Gastrocnemius medialis (tissue), 4 donors: ENCODE measurements around the gene SCGB3A2. TPM values are rescaled to one million over a fixed set of nuclear protein-coding genes. Genes with fewer than 3 reads are reported as not detected.

Experiments
- ATAC-seq, 2 donors: fragments of 150-250 bp; one replicate each; pipeline ENCODE4 v1.9.1; 2016
- DNase-seq, 2 donors: peaks; one replicate each; pipeline ENCODE4 v3.0.0-alpha.2; 2019
- H3K27ac ChIP-seq, 4 donors: fragments of 200-600 bp; sonication (generic); 1 replicate in 1 of 4; 2 replicates in 3 of 4; pipeline ENCODE4 v1.5.1; 2016 to 2018; ENCODE audit warnings: mild to moderate bottlenecking in 2 of 4, moderate library complexity in 1 of 4
- H3K27me3 ChIP-seq, 3 donors: fragments of 200-600 bp; sonication (generic) in 2 of 3; 1 replicate in 1 of 3; 2 replicates in 2 of 3; pipeline versions ENCODE4 v1.5.1 to v1.6.0; 2016 to 2019; ENCODE audit warnings: mild to moderate bottlenecking in 1 of 3, moderate library complexity in 1 of 3
- H3K36me3 ChIP-seq, 2 donors: fragments of 200-600 bp; sonication (generic) in 1 of 2; one replicate each; pipeline ENCODE4 v1.5.1; 2017 to 2018
- H3K4me1 ChIP-seq, 2 donors: fragments of 200-600 bp; sonication (generic) in 1 of 2; one replicate each; pipeline ENCODE4 v1.5.1; 2016 to 2017; ENCODE audit warnings: mild to moderate bottlenecking in 2 of 2
- H3K4me3 ChIP-seq, 4 donors: fragments of 200-600 bp; sonication (generic) in 3 of 4; 1 replicate in 1 of 4; 2 replicates in 3 of 4; pipeline ENCODE4 v1.5.1; 2016 to 2019; ENCODE audit warnings: mild to moderate bottlenecking in 2 of 4
- H3K9me3 ChIP-seq, 3 donors: fragments of 200-600 bp; sonication (generic) in 2 of 3; 1 replicate in 1 of 3; 2 replicates in 2 of 3; pipeline ENCODE4 v1.5.1; 2016 to 2019
- CTCF ChIP-seq, 5 experiments: fragments of 450-650 bp in 3 of 5; fragments of 200-600 bp in 2 of 5; sonication (generic) in 2 of 5; IDR thresholded peaks in 4 of 5; conservative IDR thresholded peaks in 1 of 5; 1 replicate in 4 of 5; 2 replicates in 1 of 5; pipeline ENCODE4 v1.5.1; 2016 to 2019; ENCODE audit warnings: antibody characterized with exemption in 5 of 5, mild to moderate bottlenecking in 3 of 5, moderate library complexity in 3 of 5
- POLR2A ChIP-seq, 2 donors: fragments of 450-650 bp; IDR thresholded peaks; one replicate each; pipeline ENCODE4 v1.6.1; 2017; ENCODE audit warnings: antibody characterized with exemption in 2 of 2, mild to moderate bottlenecking in 2 of 2, moderate library complexity in 2 of 2
- in situ Hi-C, 4 donors: fragments of 200-750 bp; cut with MboI; loops; one replicate each; pipeline versions ENCODE4 v1.15.0 to v1.8.0; 2017; ENCODE audit warnings: low sequenced_read_pairs in 4 of 4
- intact Hi-C: fragments of 100-400 bp; cut with DNase I; formaldehyde crosslinking; loops from one replicate; pipeline ENCODE4 v1.15.1; 2023; ENCODE audit warnings: low total_unique reads
- total RNA-seq, 4 donors: library from RNA; depleted of rRNA; stranded (reverse); fragments of >200 nt; gene quantifications; one replicate each; pipeline versions ENCODE4 v1.1.0 to v1.2.3, GENCODE V29; 2016

SCGB3A2 gene
- total RNA-seq = not detected

GRCh38 chr5:147878066-147878759 is at the start of gene SCGB3A2:
TSS of gene SCGB3A2 (plus strand) at chr5:147878711. CDS start at chr5:147878804, 93 bp downstream.
- intact Hi-C loops = no loop called here
- DNase-seq (no peak), ATAC-seq (no peak)
- no peaks in the 10 kb centered on the region for H3K4me1 ChIP-seq
- no peak within 1 kb of the TSS for H3K27ac ChIP-seq
- H3K27me3 ChIP-seq = no peaks in the 10 kb centered on the region
- no peak within 1 kb of the TSS for H3K4me3 ChIP-seq
- no peaks in the 10 kb centered on the region for H3K9me3 ChIP-seq
- in situ Hi-C loops = no loop called here
- TF ChIP-seq CTCF (IDR thresholded peaks at IDR 0.05 in 4 of 5, conservative IDR thresholded peaks at IDR 0.05 in 1 of 5) (no peak), POLR2A (IDR thresholded peaks at IDR 0.05) (no peak)
- H3K36me3 ChIP-seq = no peaks in the 10 kb centered on the region

GRCh38 chr5:147830035-147830434 is 48.5 kb upstream of the SCGB3A2 start:
- intact Hi-C loops = no loop called here
- no peak for ATAC-seq
- TF ChIP-seq POLR2A (IDR thresholded peaks at IDR 0.05) (no peak), CTCF (IDR thresholded peaks at IDR 0.05 in 4 of 5, conservative IDR thresholded peaks at IDR 0.05 in 1 of 5) (no peak)
- no peak for DNase-seq
- Histone ChIP-seq H3K4me3 (no peak overlapping the region), H3K36me3 (no peaks in the 10 kb centered on the region), H3K4me1 (no peaks in the 10 kb centered on the region), H3K27ac (no peak overlapping the region), H3K9me3 (no peaks in the 10 kb centered on the region), H3K27me3 (no peaks in the 10 kb centered on the region)
- in situ Hi-C loops = no loop called here

- in situ Hi-C loops (no loop called here), intact Hi-C loops (no loop called here)
- H3K9me3 ChIP-seq = no peaks in the 10 kb centered on the region
Measured at GRCh38 chr5:147831465-147831864, 47.0 kb upstream of the SCGB3A2 start, which contains the start of gene SPINK1. TSS of gene SPINK1 (minus strand) at chr5:147831671. CDS start at chr5:147831577, 94 bp downstream.

GRCh38 chr5:147832541-147832940 is 46.0 kb upstream of the SCGB3A2 start:
- H3K36me3 ChIP-seq = no peaks in the 10 kb centered on the region
- TF ChIP-seq POLR2A (IDR thresholded peaks at IDR 0.05) (no peak), CTCF (IDR thresholded peaks at IDR 0.05 in 4 of 5, conservative IDR thresholded peaks at IDR 0.05 in 1 of 5) (no peak)
- DNase-seq (no peak), ATAC-seq (no peak)
- intact Hi-C loops = no loop called here
- no peaks in the 10 kb centered on the region for H3K27me3 ChIP-seq
- no peak overlapping the region for H3K27ac ChIP-seq
- in situ Hi-C loops = no loop called here
- no peaks in the 10 kb centered on the region for H3K4me1 ChIP-seq
- no peaks in the 10 kb centered on the region for H3K9me3 ChIP-seq
- no peak overlapping the region for H3K4me3 ChIP-seq

More at GRCh38 chr5:147831465-147831864, 47.0 kb upstream of the SCGB3A2 start, which contains the start of gene SPINK1:
- H3K4me3 ChIP-seq = no peak within 1 kb of the TSS
- ATAC-seq (no peak), DNase-seq (no peak)
- no peaks in the 10 kb centered on the region for H3K36me3 ChIP-seq
- no peak for TF ChIP-seq POLR2A (IDR thresholded peaks at IDR 0.05)
- TF ChIP-seq CTCF (IDR thresholded peaks at IDR 0.05 in 4 of 5, conservative IDR thresholded peaks at IDR 0.05 in 1 of 5) = no peak
- H3K4me1 ChIP-seq = no peaks in the 10 kb centered on the region
- H3K27ac ChIP-seq = no peak within 1 kb of the TSS
- no peaks in the 10 kb centered on the region for H3K27me3 ChIP-seq
